GM12878 (cell line): Measurements from ENCODE around the gene AP3B1. TPM values are rescaled to one million over a fixed set of nuclear protein-coding genes. Genes with fewer than 3 reads are reported as not detected.

ENCODE experiments used
- ATAC-seq: fragments of 200-7000 bp; cut with Tn5 transposase; 3 replicates; pipeline ENCODE4 v1.9.1; 2020; ENCODE audit warnings: mild to moderate bottlenecking, moderate library complexity
- BruUV-seq: library from RNA; stranded (reverse); fragments of 400-500 nt; replicated peaks from 2 replicates; lab custom pipeline; 2021; lab: Mats Ljungman, UMichigan
- CTCF ChIA-PET: fragments of 300-600 bp; sonication (Branson Sonifier 250); formaldehyde crosslinking; extraction: SDS; loops from one replicate; lab custom pipeline; 2021; ENCODE audit warnings: inconsistent platforms; lab: Yijun Ruan, JAX
- POLR2A ChIA-PET: fragments of 350-600 bp; formaldehyde crosslinking; extraction: SDS; loops from one replicate; lab custom pipeline; 2021; ENCODE audit warnings: inconsistent platforms; lab: Charles Lee
- RAD21 ChIA-PET: fragments of 300-600 bp; sonication (Branson Sonifier 250); formaldehyde crosslinking; loops from one replicate; lab custom pipeline; 2023; ENCODE audit warnings: antibody characterized with exemption; ENCODE audit not compliant: unreplicated experiment; lab: Charles Lee
- SMC1A ChIA-PET: fragments of 300-600 bp; sonication (Branson Sonifier 250); formaldehyde crosslinking; loops from one replicate; lab custom pipeline; 2023; ENCODE audit not compliant: unreplicated experiment, uncharacterized antibody; lab: Charles Lee
- DNase-seq: peaks from one replicate; pipeline ENCODE4 v3.0.0-alpha.2; 2011; ENCODE audit warnings: low read depth, low spot score
- FAIRE-seq: peaks from 3 replicates; lab custom pipeline; 2011; peaks lifted over from hg19 to GRCh38; lab: Jason Lieb, UNC
- H2AFZ ChIP-seq: 2 replicates; pipeline ENCODE4 v1.6.0; 2011; ENCODE audit warnings: low read depth, low read length, control low read depth; ENCODE audit not compliant: control insufficient read depth
- H3K27ac ChIP-seq: 2 replicates; pipeline ENCODE4 v1.5.1; 2011; ENCODE audit warnings: control low read depth; ENCODE audit not compliant: control insufficient read depth, insufficient read depth
- H3K27me3 ChIP-seq, 2 experiments: replicated peaks in 1 of 2; 2 replicates each; pipeline versions ENCODE4 v1.6.0 to v1.6.1; 2011; ENCODE audit warnings: low read length in 1 of 2; ENCODE audit not compliant: control insufficient read depth in 2 of 2, insufficient read depth in 2 of 2
- H3K36me3 ChIP-seq, 2 experiments: 2 replicates each; pipeline ENCODE4 v1.5.1; 2011; ENCODE audit warnings: low read length in 1 of 2; ENCODE audit not compliant: control insufficient read depth in 2 of 2, insufficient read depth in 2 of 2
- H3K4me1 ChIP-seq: 2 replicates; pipeline ENCODE4 v1.6.1; 2011; ENCODE audit warnings: mild to moderate bottlenecking, low read length, moderate library complexity, mixed read lengths; ENCODE audit not compliant: control insufficient read depth, insufficient read depth
- H3K4me2 ChIP-seq: 2 replicates; pipeline ENCODE4 v1.6.0; 2011; ENCODE audit warnings: control low read depth; ENCODE audit not compliant: control insufficient read depth, insufficient read depth
- H3K4me3 ChIP-seq: fragments of 200-600 bp; sonication (generic); 2 replicates; pipeline ENCODE4 v1.5.1; 2016
- H3K79me2 ChIP-seq: 2 replicates; pipeline ENCODE4 v1.6.0; 2011; ENCODE audit warnings: low read length; ENCODE audit not compliant: control insufficient read depth, insufficient read depth
- H3K9ac ChIP-seq: 2 replicates; pipeline ENCODE4 v1.8.0; 2011; ENCODE audit warnings: low read length, control low read depth, mixed read lengths; ENCODE audit not compliant: control insufficient read depth, insufficient read depth
- H3K9me3 ChIP-seq: replicated peaks from 3 replicates; pipeline ENCODE4 v1.5.1; 2011; ENCODE audit warnings: mild to moderate bottlenecking, low read length; ENCODE audit not compliant: control insufficient read depth, insufficient read depth
- H4K20me1 ChIP-seq: 2 replicates; pipeline ENCODE4 v1.6.0; 2011; ENCODE audit not compliant: control insufficient read depth, insufficient read depth
- CREB1 ChIP-seq: IDR thresholded peaks from 2 replicates; pipeline ENCODE4 v1.6.1; 2012; ENCODE audit warnings: low read depth, mild to moderate bottlenecking, inconsistent platforms
- FOS ChIP-seq: IDR thresholded peaks from 3 replicates; pipeline ENCODE4 v1.6.1; 2011; ENCODE audit warnings: borderline replicate concordance; ENCODE audit not compliant: insufficient read length; ENCODE audit errors: extremely low read depth
- HDGF ChIP-seq: fragments of 450-650 bp; IDR thresholded peaks from 2 replicates; pipeline ENCODE4 v1.6.1; 2016; ENCODE audit warnings: antibody characterized with exemption
- SREBF1 ChIP-seq: IDR thresholded peaks from 2 replicates; pipeline ENCODE4 v1.6.1; 2012; ENCODE audit warnings: mild to moderate bottlenecking, low read length
- SRF ChIP-seq, 2 experiments: IDR thresholded peaks; 2 replicates each; pipeline ENCODE4 v1.6.1; 2011; ENCODE audit warnings: low read depth in 2 of 2, low read length in 2 of 2, mild to moderate bottlenecking in 1 of 2, moderate library complexity in 1 of 2
- TAF1 ChIP-seq: IDR thresholded peaks from 2 replicates; pipeline ENCODE4 v1.6.1; 2011; ENCODE audit warnings: mild to moderate bottlenecking, low read depth, low read length, borderline replicate concordance
- ZBED1 ChIP-seq: IDR thresholded peaks from 2 replicates; pipeline ENCODE4 v1.6.1; 2016; ENCODE audit warnings: borderline replicate concordance
- in situ Hi-C: fragments of 300-500 bp; cut with MboI; formaldehyde crosslinking; loops from 9 replicates; pipeline ENCODE4 v1.14.3; 2018; ENCODE audit warnings: mixed read lengths
- intact Hi-C: fragments of 100-400 bp; cut with micrococcal nuclease; formaldehyde crosslinking; loops from one replicate; pipeline ENCODE4 v1.14.2; 2022; ENCODE audit not compliant: unreplicated experiment
- polyA plus RNA-seq, 11 experiments: library from polyadenylated mRNA; depleted of rRNA in 4 of 11; unstranded in 6 of 11; stranded (reverse) in 5 of 11; fragments of >200 nt; fragmentation: Nextera tagmentation in 4 of 11; fragmentation: Illumina TruSeq in 1 of 11; extraction: Ambion mirVana in 4 of 11; extraction: Trizol in 1 of 11; gene quantifications; 1 replicate in 1 of 11; 2 replicates in 10 of 11; pipeline versions ENCODE4 v1.2.1 to v1.2.3, GENCODE V29; 2011 to 2016; ENCODE audit warnings: inconsistent platforms in 2 of 11, missing spikeins in 2 of 11, low read depth in 1 of 11
- total RNA-seq, 4 experiments: library from RNA; depleted of rRNA in 3 of 4; stranded (reverse); fragments of >200 nt in 3 of 4; fragmentation: Illumina TruSeq in 1 of 4; extraction: Trizol in 1 of 4; gene quantifications; 2 replicates each; pipeline versions ENCODE4 v1.2.1 to v1.2.3, GENCODE V29; 2013 to 2021
- TF ChIP-seq, protein P1 (sequence below): fragments of 450-650 bp; formaldehyde crosslinking; IDR thresholded peaks from 2 replicates; pipeline ENCODE4 v1.4.0; 2020; ENCODE audit warnings: mild to moderate bottlenecking, moderate library complexity
- TF ChIP-seq, protein P2 (sequence below): IDR thresholded peaks from 2 replicates; pipeline ENCODE4 v1.6.1; 2012; ENCODE audit warnings: low read length, inconsistent platforms
- TF ChIP-seq, protein P3 (sequence below): fragments of 150-350 bp; IDR thresholded peaks from 2 replicates; pipeline ENCODE4 v1.6.1; 2014; ENCODE audit warnings: mild to moderate bottlenecking, low read depth, low read length

The AP3B1 gene
- total and polyA plus RNA-seq, 10 of the 15 experiments (the other 5 are each of a cell fraction or from before 2014, with no cell fraction given) = 30.9 to 70.8 (median 46.0) TPM

DNA sequence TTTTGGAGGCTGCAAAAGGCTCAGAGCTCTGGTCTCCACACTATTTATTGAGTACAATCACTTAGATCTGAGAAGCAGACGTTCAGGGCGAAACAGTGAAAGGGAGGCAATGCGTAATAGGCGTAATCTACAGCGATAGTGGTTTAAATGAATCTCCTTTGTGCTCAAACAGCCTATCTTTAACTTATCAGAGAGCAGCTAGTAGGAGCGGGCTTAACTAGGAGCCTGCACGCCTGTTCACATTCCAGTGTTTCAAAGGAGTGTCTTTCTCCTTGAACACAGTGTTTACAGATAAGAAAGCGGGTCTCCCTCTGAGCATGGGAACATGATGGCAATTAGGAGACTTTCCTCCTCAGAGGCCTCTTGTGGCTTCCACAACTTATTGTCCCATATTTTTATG is 49.4 kb downstream of the AP3B1 start (continued):
- no peak for TF ChIP-seq SREBF1
- TF ChIP-seq, protein P1, sequence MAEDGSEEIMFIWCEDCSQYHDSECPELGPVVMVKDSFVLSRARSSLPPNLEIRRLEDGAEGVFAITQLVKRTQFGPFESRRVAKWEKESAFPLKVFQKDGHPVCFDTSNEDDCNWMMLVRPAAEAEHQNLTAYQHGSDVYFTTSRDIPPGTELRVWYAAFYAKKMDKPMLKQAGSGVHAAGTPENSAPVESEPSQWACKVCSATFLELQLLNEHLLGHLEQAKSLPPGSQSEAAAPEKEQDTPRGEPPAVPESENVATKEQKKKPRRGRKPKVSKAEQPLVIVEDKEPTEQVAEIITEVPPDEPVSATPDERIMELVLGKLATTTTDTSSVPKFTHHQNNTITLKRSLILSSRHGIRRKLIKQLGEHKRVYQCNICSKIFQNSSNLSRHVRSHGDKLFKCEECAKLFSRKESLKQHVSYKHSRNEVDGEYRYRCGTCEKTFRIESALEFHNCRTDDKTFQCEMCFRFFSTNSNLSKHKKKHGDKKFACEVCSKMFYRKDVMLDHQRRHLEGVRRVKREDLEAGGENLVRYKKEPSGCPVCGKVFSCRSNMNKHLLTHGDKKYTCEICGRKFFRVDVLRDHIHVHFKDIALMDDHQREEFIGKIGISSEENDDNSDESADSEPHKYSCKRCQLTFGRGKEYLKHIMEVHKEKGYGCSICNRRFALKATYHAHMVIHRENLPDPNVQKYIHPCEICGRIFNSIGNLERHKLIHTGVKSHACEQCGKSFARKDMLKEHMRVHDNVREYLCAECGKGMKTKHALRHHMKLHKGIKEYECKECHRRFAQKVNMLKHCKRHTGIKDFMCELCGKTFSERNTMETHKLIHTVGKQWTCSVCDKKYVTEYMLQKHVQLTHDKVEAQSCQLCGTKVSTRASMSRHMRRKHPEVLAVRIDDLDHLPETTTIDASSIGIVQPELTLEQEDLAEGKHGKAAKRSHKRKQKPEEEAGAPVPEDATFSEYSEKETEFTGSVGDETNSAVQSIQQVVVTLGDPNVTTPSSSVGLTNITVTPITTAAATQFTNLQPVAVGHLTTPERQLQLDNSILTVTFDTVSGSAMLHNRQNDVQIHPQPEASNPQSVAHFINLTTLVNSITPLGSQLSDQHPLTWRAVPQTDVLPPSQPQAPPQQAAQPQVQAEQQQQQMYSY (CRISPR knock-in tag) = no peak
- no peak for TF ChIP-seq ZBED1

DNA sequence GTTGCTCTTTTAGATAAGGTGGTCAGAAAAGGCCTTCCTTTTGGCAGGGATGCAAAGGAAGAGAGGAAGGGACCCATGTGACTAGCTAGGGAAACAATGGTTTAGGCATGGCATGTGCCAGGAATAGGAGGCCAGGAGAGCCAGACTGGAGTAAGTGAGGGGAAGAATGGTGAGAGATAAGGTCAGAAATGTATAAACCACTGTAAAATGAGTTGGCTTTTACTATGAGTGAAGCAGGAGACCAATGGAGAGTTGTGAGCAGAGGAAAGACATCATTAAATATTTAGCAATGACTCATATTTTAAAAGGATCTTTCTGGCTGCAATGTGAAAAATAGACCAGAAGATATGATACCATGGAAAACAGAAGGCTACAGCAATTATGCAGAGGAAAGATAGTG is 50.9 kb downstream of the AP3B1 start:
- ATAC-seq = no peak
- RAD21 ChIA-PET = no interaction called here
- in situ Hi-C loops (no loop called here), intact Hi-C loops (no loop called here)
- TF ChIP-seq FOS = no peak
- no peak for TF ChIP-seq CREB1
- TF ChIP-seq TAF1 = no peak
- TF ChIP-seq, protein P2, sequence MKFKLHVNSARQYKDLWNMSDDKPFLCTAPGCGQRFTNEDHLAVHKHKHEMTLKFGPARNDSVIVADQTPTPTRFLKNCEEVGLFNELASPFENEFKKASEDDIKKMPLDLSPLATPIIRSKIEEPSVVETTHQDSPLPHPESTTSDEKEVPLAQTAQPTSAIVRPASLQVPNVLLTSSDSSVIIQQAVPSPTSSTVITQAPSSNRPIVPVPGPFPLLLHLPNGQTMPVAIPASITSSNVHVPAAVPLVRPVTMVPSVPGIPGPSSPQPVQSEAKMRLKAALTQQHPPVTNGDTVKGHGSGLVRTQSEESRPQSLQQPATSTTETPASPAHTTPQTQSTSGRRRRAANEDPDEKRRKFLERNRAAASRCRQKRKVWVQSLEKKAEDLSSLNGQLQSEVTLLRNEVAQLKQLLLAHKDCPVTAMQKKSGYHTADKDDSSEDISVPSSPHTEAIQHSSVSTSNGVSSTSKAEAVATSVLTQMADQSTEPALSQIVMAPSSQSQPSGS = no peak
- TF ChIP-seq SRF (IDR thresholded peaks at IDR 0.05; ENCODE audit: low read depth in 2 of 2, low read length in 2 of 2) = no peak
- no peak for TF ChIP-seq HDGF
- TF ChIP-seq, protein P3, sequence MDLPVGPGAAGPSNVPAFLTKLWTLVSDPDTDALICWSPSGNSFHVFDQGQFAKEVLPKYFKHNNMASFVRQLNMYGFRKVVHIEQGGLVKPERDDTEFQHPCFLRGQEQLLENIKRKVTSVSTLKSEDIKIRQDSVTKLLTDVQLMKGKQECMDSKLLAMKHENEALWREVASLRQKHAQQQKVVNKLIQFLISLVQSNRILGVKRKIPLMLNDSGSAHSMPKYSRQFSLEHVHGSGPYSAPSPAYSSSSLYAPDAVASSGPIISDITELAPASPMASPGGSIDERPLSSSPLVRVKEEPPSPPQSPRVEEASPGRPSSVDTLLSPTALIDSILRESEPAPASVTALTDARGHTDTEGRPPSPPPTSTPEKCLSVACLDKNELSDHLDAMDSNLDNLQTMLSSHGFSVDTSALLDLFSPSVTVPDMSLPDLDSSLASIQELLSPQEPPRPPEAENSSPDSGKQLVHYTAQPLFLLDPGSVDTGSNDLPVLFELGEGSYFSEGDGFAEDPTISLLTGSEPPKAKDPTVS = no peak
- Histone ChIP-seq H3K79me2 (no peaks in the 10 kb centered on the region), H3K4me1 (no peaks in the 10 kb centered on the region), H2AFZ (no peak overlapping the region), H3K27ac (no peak overlapping the region), H3K4me2 (no peak overlapping the region), H3K36me3 (no peaks in the 10 kb centered on the region; a peak in 1 of 4 replicates), H4K20me1 (no peaks in the 10 kb centered on the region), H3K4me3 (no peak overlapping the region), H3K9ac (no peak overlapping the region), H3K27me3 (no peaks in the 10 kb centered on the region), H3K9me3 (no peaks in the 10 kb centered on the region)
- POLR2A ChIA-PET = interaction anchor here (0.6 kb wide), 1 partner anchor 697 kb away, joined by 3 read pairs; no protein-coding TSS in a partner anchor
- BruUV-seq = no TSS peak
- SMC1A ChIA-PET = interaction anchor here (0.8 kb wide), 1 partner anchor 45 kb away, joined by 3 read pairs; no protein-coding TSS in a partner anchor
- CTCF ChIA-PET = no interaction called here
- FAIRE-seq = no peak
- DNase-seq = no peak
